Measurements from ENCODE around the gene NADSYN1.

DNA sequence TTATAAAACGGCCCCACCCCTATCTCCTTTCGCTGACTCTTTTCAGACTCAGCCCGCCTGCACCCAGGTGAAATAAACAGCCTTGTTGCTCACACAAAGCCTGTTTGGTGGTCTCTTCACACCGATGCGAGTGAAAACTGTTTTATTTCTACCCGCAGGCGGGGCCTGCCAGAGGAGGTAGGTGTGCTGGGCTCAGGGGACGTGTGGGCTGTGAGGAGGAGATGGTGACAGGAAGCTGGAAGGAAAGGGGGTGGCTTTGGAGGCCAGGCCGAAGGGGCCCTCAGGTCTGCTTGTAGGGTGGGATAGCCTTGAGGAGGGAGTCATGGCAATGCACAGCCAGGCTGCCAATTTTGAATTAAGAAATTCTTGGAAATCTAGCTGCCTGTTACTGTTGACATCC, 52.8 kb downstream of the NADSYN1 start:
- no peak for TF ChIP-seq CTCF (IDR thresholded peaks at IDR 0.05)
- TF ChIP-seq POLR2AphosphoS5 (IDR thresholded peaks at IDR 0.05; ENCODE audit: insufficient read depth in 1 of 2, low read depth in 1 of 2), result no peak
